SK-N-SH treated with all-trans-retinoic acid at 6 μM for 48 hours (cell line): ENCODE data around the gene HDAC4.

Experiments used
- ARNTL ChIP-seq: fragments of 450-650 bp; formaldehyde crosslinking; IDR thresholded peaks from 2 replicates; pipeline ENCODE4 v1.5.0; 2020; ENCODE audit warnings: low read depth, mild to moderate bottlenecking, moderate library complexity, borderline replicate concordance
- CREB5 ChIP-seq: fragments of 250-450 bp; sonication (Bioruptor Pico); IDR thresholded peaks from 2 replicates; pipeline ENCODE4 v1.5.1; 2020; ENCODE audit warnings: low read depth, mild to moderate bottlenecking, moderate library complexity
- CSDC2 ChIP-seq: fragments of 250-450 bp; sonication (Bioruptor Pico); IDR thresholded peaks from 2 replicates; pipeline ENCODE4 v1.5.0; 2020; ENCODE audit warnings: mild to moderate bottlenecking, moderate library complexity
- ISL1 ChIP-seq: fragments of 250-450 bp; sonication (Bioruptor Pico); IDR thresholded peaks from 2 replicates; pipeline ENCODE4 v2.1.2; 2022; ENCODE audit warnings: mild to moderate bottlenecking, moderate library complexity
- PATZ1 ChIP-seq: fragments of 250-450 bp; sonication (Bioruptor Pico); IDR thresholded peaks from 2 replicates; pipeline ENCODE4 v1.8.0; 2020; ENCODE audit warnings: mild to moderate bottlenecking, moderate library complexity, borderline replicate concordance
- SNAI2 ChIP-seq: fragments of 250-450 bp; sonication (Bioruptor Pico); IDR thresholded peaks from 2 replicates; pipeline ENCODE4 v1.5.0; 2020; ENCODE audit warnings: mild to moderate bottlenecking, moderate library complexity
- TOX ChIP-seq: fragments of 250-450 bp; sonication (Bioruptor Pico); IDR thresholded peaks from 2 replicates; pipeline ENCODE4 v1.8.0; 2021; ENCODE audit warnings: mild to moderate bottlenecking, moderate library complexity, borderline replicate concordance
- TSHZ2 ChIP-seq: fragments of 250-450 bp; sonication (Bioruptor Pico); IDR thresholded peaks from 2 replicates; pipeline ENCODE4 v1.5.0; 2020; ENCODE audit warnings: mild to moderate bottlenecking, moderate library complexity
- ZC3H10 ChIP-seq: fragments of 250-450 bp; sonication (Bioruptor Pico); IDR thresholded peaks from 2 replicates; pipeline ENCODE4 v1.5.1; 2021; ENCODE audit warnings: mild to moderate bottlenecking, moderate library complexity
- ZFP3 ChIP-seq: fragments of 250-450 bp; sonication (Bioruptor Pico); IDR thresholded peaks from 2 replicates; pipeline ENCODE4 v1.5.0; 2020; ENCODE audit warnings: mild to moderate bottlenecking, moderate library complexity
- ZFP30 ChIP-seq: fragments of 450-650 bp; formaldehyde crosslinking; IDR thresholded peaks from 2 replicates; pipeline ENCODE4 v1.5.0; 2022; ENCODE audit warnings: mild to moderate bottlenecking, moderate library complexity
- ZNF565 ChIP-seq: fragments of 450-650 bp; formaldehyde crosslinking; conservative IDR thresholded peaks from 2 replicates; pipeline ENCODE4 v1.5.0; 2020; ENCODE audit warnings: low read depth, mild to moderate bottlenecking, moderate library complexity
- ZNF70 ChIP-seq: fragments of 450-650 bp; formaldehyde crosslinking; IDR thresholded peaks from 2 replicates; pipeline ENCODE4 v1.5.0; 2020; ENCODE audit warnings: mild to moderate bottlenecking, moderate library complexity
- ZNF8 ChIP-seq: fragments of 450-650 bp; formaldehyde crosslinking; IDR thresholded peaks from 2 replicates; pipeline ENCODE4 v1.5.0; 2020; ENCODE audit warnings: mild to moderate bottlenecking, moderate library complexity

- TF ChIP-seq TSHZ2 (CRISPR knock-in tag) (no peak), ARNTL (CRISPR knock-in tag) (no peak), ZFP30 (CRISPR knock-in tag) (no peak), TOX (CRISPR knock-in tag) (no peak), ZNF8 (CRISPR knock-in tag) (no peak), SNAI2 (CRISPR knock-in tag) (no peak), ISL1 (CRISPR knock-in tag) (no peak), PATZ1 (CRISPR knock-in tag) (no peak), CREB5 (CRISPR knock-in tag) (no peak), ZNF565 (CRISPR knock-in tag) (no peak), ZC3H10 (CRISPR knock-in tag) (no peak), CSDC2 (CRISPR knock-in tag) (no peak), ZFP3 (CRISPR knock-in tag) (no peak), ZNF70 (CRISPR knock-in tag) (no peak)
Measured at GRCh38 chr2:239429473-239430350, 28.9 kb upstream of the HDAC4 start.
